NOMO-1 treated with DMSO at 0.1 percent for 48 hours (cell line): ENCODE results near the gene TMEM141.
A peak's percentile ranks its signal among the peaks of the same experiment; 100 is the strongest.
"Not testable (repeated sequence)": the region's sequence is repeated elsewhere in the genome, so short reads cannot be mapped to it uniquely, and the experiment has no call there.

Source experiments
- DNase-seq: peaks from one replicate; lab custom pipeline; 2025; ENCODE audit not compliant: unreplicated experiment; lab: John Stamatoyannopoulos, UW

Gene TMEM141

DNA sequence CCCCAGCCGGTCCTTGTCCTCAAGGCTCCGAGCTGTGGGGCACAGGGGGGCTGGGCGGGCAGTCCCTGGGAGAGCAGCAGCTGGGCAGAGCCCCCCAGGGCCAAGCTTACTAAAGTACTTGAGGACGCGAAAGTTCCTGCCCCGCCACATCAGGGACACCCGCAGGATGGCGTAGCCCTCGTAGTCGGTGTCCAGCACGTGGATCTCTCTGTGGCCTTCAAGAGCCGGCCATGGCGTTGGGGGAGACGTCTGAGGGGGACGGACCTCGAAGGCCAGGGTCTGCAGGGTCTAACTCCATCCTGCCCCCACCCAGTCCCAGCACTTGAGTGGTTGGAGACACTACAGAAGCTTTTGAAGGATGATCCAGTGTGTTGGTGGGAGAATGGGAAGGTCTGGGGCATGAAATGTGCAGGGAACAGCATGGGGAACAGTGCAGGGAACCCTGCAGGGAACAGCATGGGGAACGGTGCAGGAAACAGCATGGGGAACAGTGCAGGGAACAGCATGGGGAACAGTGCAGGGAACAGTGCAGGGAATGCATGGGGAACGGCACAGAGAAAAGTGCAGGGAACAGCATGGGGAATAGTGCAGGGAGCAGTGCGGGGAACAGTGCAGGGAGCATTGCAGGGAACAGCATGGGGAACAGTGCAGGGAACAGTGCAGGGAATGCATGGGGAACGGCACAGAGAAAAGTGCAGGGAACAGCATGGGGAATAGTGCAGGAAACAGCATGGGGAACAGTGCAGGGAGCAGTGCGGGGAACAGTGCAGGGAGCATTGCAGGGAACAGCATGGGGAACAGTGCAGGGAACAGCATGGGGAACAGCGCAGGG lies 35.6 kb upstream of the TMEM141 start:
- not testable (repeated sequence) for DNase-seq

- no peak for DNase-seq
Observed at GRCh38 chr9:136756134-136756438, 35.1 kb upstream of the TMEM141 start.

DNA sequence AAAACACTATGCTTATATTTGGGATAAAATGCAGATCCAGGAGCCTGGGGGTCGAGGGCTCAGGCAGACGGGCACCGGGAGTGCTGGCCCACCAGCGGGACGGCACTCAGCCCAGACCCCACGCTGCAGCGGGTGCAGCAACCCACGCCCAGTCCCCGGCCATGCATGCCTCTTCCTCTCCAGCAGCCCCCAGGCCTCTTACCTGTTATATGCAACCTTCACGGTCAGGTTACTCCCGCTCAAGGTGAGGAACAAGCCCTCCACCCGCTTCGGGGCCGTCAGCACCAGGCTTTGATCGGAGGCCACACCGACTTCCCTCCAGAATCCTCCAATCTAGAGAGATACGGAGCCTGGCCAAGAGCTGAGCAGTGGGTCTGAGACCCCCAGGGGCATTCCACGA lies 34.3 kb upstream of the TMEM141 start:
- no peak for DNase-seq

- DNase-seq = no peak
Observed at GRCh38 chr9:136757328-136757727, 33.8 kb upstream of the TMEM141 start.

- DNase-seq = no peak
Observed at GRCh38 chr9:136757751-136758140, 33.4 kb upstream of the TMEM141 start.

DNA sequence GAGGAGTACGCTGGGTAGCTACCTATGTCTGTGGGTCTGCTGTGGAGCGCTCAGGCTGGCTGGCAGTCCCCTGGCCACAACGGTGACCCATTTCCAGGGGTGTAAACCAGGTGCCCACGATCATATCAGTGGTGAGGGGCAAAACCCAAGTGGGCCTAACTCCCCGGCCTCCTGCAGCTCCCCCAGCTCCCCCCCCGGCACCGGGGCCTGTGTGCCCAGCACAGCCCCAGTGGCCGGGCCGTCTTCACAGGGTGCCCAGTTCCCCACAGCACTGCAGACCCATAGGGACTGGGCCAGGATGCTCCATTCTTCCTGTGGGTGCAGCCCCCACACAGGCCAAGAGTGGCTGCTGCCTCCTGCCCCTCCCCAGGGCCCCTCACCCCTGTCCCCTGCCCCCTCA lies 32.1 kb upstream of the TMEM141 start:
- no peak for DNase-seq

DNA sequence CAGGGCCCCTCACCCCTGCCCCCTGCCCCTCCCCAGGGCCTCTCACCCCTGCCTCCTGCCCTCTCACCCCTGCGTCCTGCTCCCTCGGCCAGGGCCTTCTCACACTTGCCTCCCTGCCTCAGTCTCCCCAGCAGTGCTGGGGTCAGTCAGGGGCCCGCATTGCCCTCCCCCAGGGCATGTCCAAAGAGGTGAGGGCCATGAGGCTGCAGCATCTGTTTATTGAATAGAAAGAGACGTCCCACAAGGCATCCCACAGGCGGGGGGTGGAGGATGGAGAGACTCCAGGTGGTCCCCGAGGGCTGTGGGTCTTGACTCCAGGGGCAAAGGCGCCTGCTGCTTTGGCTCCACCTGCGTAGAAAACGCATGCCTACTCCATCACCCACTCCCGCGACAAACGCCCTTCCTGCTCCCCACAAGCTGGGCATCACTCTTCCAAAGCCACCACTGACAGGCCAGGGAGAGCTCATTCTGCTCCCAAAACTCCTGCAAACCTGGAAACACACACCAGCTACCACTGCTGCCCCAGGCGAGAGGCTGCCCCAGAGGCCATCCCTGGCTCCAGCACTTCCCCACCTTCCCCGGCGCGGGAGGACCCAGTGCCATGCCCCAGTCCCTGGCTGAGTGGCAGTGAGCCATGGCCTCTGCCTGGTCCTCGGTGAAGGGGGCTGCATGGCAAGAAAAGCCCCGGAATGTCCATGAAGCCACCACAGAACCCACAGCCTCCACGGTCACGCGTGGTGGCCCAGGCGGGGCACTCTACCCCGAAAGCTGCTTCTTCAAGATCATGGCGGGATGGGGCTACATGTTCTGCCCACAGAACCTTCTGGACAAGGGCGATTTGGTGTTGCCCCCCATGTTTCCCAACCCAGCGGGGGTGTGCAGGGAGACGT lies 31.5 kb upstream of the TMEM141 start:
- no peak for DNase-seq

DNA sequence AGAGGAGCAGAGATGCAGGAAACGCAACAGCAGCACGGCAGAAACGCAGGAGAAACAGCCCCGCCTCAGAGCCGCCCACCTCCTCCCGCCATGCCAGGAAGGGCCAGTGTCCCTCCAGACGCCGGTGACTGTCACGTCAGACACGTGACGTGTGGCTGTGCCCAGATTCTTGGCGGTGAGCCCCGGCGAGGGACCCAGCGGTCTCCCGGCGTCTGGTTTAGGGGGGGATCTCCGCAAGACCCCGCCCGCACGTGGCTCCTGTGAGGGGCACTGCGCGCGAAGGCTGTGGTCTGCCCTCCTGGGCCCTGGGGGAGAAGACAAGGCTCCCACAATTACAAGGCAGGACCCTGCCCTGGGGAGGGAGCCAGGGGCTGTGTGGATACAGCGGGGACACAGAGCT lies 30.7 kb upstream of the TMEM141 start:
- no peak for DNase-seq

- DNase-seq = peak; percentile 63
Observed at GRCh38 chr9:136760834-136761544, 30.2 kb upstream of the TMEM141 start.

DNA sequence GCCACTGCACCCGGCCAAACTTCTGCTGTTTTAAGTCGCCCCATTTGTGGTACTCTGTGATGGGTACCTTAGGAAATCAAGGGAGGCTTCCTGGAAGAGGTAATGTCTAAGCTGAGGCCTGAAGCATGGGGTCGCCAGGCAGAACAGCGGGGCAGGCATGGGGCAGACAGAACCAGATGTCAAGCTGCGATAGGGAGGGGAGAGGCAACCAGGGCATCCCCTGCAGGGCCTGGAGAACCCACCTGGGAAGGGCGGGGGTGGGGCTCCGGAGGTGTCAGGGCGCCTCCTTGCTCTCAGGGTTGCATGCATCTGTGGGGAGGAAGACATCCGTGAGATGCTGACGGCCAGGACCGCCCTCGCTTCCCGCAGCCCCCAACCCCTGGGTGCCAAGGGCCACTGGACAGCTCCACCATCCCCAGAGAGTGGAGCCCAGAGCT lies 29.6 kb upstream of the TMEM141 start:
- DNase-seq = no peak

DNA sequence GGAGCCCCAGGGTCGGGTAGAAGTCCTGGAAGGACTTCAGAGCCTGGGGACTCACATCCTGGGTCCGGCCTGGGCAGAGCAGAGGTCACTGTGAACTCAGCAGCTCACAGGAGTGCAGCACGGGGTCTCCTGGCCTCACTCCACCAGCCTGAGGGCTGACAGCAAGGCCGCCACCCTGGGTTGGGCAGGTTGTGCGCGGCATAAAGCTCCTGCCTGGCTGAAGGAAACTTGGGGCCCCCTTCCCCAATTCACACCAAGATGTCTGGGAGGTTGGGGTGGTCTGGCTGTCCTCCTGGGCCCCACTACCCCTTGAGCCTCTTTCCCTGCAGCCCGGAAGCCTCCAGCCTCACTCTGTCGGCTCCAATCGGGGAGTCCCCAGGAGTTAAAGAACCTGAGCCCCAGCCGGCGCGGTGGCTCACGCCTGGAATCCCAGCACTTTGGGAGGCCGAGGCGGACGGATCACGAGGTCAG lies 28.9 kb upstream of the TMEM141 start:
- DNase-seq = no peak

DNA sequence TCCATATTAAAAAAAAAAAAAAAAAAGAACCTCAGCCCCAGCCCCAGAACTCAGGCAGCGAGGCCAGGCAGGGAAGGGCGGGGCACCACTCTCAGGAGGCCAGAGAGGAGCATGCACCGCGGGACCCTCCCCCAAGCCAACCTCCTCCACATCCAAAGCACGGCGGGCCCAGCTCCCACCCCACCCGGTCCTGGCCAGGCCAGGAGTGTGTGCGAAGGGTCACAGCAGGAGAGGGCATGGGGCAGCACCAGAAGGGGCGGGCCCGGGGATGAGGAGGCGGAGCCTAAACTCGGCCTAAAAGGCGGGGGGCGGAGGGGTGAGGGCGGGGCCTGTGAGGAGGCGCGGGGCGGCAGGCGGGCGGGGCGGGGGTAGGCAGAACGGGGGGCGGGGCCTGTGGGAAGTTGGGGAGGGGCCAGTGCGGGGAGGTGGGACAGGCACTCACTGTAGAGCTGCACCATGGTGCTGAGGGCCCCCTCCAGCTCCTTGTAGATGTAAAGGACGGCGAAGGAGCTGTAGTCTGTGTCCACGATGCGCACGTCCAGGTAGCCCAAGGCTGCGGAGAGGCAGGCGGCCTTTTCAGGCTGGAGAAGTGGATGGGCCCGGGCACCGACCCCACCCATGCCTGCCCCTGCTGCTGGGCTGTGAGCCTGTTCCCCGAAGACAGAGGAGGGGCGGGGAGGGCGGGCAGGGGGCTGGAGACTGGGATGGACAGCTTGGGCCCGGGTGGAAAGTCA lies 28.1 kb upstream of the TMEM141 start:
- peak; percentile 20 for DNase-seq

DNA sequence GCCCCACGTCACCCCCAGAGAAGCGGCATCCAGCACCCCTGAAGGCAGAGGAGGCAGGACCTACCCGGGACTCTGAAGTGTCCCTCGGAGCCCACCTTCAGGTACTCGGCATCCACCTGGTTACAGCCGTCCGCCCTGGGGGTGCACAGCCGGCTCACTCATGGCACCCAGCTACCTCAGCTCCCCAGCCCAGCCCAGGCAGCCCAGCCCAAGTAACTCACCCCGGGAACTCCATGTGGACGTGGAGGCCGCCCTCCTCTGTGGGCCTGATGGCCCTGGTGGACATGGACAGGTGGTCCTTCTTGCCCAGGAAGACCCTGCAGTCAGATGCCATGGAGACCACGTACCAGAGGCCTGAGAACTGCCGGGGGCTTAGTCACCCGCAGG lies 27.5 kb upstream of the TMEM141 start:
- DNase-seq = no peak

- DNase-seq = no peak
Observed at GRCh38 chr9:136764301-136764891, 26.7 kb upstream of the TMEM141 start, which contains the start of gene LCN15. Gene LCN15 (minus strand): TSS chr9:136764518. CDS start chr9:136764488, 30 bp downstream.

GRCh38 chr9:136765041-136765440 lies 26.1 kb upstream of the TMEM141 start:
- DNase-seq = no peak

DNA sequence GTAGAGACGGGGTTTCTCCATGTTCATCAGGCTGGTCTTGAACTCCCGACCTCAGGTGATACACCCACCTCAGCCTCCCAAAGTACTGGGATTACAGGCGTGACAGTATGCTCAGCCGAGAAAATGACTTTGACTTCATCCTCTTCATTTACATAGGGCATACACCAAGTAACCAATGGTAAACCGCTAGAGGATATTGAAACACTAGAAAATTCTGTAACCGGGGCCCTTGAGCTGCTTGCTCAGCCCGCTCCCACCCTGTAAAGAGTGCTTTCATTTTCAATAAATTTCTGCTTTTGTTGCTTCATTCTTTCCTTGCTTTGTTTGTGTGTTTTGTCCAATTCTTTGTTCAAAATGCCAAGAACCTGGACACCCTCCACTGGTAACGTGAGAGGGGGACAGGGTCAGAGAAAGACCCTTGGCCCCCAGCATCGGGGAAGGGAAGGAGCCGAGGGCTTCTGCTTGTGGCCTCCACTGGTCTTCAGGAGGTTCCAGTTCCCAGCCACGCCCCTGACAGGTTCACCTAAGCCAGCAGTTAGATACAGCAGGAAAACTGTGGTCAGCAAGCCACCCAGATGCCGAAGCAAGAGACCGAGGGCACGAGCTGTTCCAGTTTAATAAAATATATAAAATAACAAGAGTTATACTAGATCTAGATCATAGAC lies 25.3 kb upstream of the TMEM141 start:
- DNase-seq = not testable (repeated sequence)

DNA sequence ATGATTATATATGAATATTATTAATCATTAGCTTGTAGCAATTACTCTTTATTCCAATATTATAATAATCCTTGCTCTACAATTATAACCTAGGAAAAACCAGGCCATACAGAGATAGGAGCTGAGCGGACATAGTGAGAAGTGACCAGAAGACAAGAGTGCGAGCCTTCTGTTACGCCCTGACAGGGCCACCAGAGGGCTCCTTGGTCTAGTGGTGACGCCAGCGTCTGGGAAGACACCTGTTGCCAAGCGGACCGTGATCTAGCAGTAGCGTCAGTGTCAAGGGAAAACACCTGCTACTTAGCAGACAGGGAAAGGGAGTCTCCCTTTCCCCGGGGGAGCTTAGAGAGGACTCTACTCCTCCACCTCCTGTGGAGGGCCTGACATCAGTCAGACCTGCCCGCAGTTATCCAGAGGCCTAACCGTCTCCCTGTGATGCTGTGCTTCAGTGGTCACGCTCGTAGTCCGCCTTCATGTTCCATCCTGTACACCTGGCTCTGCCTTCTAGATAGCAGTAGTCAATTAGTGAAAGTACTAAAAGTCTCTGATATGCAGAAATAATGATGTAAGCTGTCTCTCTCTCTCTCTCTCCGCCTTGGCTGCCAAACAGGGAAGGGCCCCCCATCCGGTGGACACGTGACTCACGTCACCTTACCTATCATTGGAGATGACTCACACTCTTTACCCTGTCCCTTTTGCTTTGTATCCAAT lies 24.6 kb upstream of the TMEM141 start:
- DNase-seq = peak; percentile 22

DNA sequence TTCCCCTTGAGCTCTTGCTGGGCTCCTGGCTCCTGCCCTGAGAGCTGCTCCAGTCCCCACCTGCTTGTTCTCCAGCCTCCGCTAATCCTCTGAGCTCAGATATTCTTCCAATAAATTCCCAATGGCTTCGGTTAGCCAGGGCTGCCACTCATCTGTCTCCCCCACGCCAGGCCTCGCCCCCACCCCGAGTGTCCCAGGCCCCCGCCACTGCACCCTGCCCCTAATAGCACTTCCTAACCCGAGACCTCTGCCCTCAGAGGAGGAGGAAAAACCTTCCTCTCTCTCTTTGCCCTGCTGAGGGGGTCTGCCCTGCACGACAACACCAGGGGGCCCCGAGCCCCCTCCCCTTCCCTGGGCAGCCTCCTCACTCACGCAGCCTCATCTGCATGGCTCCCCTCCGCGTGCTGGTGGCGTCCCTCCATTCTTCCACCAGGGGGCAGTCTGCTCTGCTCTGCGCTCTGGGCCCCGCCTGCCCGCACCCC lies 21.4 kb upstream of the TMEM141 start:
- peak; percentile 16 for DNase-seq

DNA sequence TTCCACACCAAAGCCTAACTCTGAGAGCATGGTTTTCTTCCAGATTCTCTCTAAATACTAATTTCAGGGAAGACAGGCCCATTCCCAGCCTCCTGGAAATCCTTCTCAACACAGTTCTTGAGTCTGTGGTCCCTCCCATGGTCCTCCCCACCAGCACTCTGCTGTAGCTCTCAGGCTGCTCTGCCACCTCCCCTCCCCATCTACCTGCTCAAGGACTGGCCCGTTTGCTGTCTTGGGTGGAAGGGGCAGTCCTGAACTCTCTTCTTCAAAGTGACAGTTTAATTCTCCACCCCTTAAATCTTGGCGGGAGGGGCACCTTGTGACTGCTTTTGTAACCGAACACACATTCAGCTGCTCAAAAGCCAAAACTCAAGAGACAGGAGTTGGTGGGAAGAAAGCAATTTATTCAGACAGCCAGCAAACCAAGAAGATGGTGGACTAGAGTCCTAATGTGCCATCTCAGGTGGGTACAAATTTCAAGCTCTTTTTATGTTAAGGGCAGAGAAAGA lies 19.2 kb upstream of the TMEM141 start:
- no peak for DNase-seq
